OCI-LY3 (cell line): ENCODE data around the gene PARD3B.

Experiments
- H2AFZ ChIP-seq: fragments of 200-600, 300-600 bp; shearing (Covaris generic); 2 replicates; pipeline ENCODE4 v1.6.0; 2014; ENCODE audit warnings: antibody characterized with exemption, low read depth, low read length
- H3K27ac ChIP-seq: fragments of 200-600, 300-600 bp; sonication (generic); 2 replicates; pipeline ENCODE4 v1.5.1; 2014; ENCODE audit warnings: mild to moderate bottlenecking, low read length, moderate library complexity, mixed read lengths
- H3K27me3 ChIP-seq: fragments of 200-600, 300-600 bp; sonication (generic); 2 replicates; pipeline ENCODE4 v1.6.1; 2014; ENCODE audit warnings: low read depth, low read length, mixed read lengths
- H3K36me3 ChIP-seq: fragments of 200-600, 300-600 bp; sonication (generic); replicated peaks from 2 replicates; pipeline ENCODE3; 2014; ENCODE audit warnings: low read depth, low read length, mixed read lengths
- H3K4me1 ChIP-seq: fragments of 300-600, 200-600 bp; sonication (generic); 2 replicates; pipeline ENCODE4 v1.6.1; 2014; ENCODE audit warnings: low read length, mixed read lengths
- H3K4me2 ChIP-seq: fragments of 200-600, 300-600 bp; sonication (generic); 2 replicates; pipeline ENCODE4 v1.6.1; 2014; ENCODE audit warnings: low read length, mixed read lengths
- H3K4me3 ChIP-seq: fragments of 300-600, 200-600 bp; sonication (generic); 2 replicates; pipeline ENCODE4 v1.5.1; 2014; ENCODE audit warnings: antibody characterized with exemption, mild to moderate bottlenecking, low read length, moderate library complexity
- H3K79me2 ChIP-seq: fragments of 300-600, 200-600 bp; shearing (Covaris generic); 2 replicates; pipeline ENCODE4 v1.6.1; 2014; ENCODE audit warnings: mild to moderate bottlenecking, low read length, mixed read lengths
- H3K9ac ChIP-seq: fragments of 300-600, 200-600 bp; shearing (Covaris generic); 2 replicates; pipeline ENCODE4 v1.6.0; 2014; ENCODE audit warnings: mild to moderate bottlenecking, low read length, moderate library complexity
- H3K9me3 ChIP-seq: fragments of 200-600, 300-600 bp; shearing (Covaris generic); 2 replicates; pipeline ENCODE4 v1.6.1; 2014; ENCODE audit warnings: low read length, mixed read lengths; ENCODE audit not compliant: insufficient read depth
- H4K20me1 ChIP-seq: fragments of 200-600, 300-600 bp; sonication (generic); 2 replicates; pipeline ENCODE4 v1.6.1; 2016; ENCODE audit warnings: low read length, mixed read lengths; ENCODE audit not compliant: insufficient read depth
- EZH2phosphoT487 ChIP-seq: fragments of 200-600 bp; shearing (Covaris generic); IDR thresholded peaks from 2 replicates; pipeline ENCODE4 v1.6.1; 2018; ENCODE audit warnings: antibody characterized with exemption, mixed run types, low read depth
- TF ChIP-seq, protein P1 (sequence below): fragments of 200-600, 300-600 bp; sonication (generic); IDR thresholded peaks from 2 replicates; pipeline ENCODE4 v1.5.1; 2014; ENCODE audit warnings: antibody characterized with exemption, low read length, low read depth

Gene PARD3B

DNA sequence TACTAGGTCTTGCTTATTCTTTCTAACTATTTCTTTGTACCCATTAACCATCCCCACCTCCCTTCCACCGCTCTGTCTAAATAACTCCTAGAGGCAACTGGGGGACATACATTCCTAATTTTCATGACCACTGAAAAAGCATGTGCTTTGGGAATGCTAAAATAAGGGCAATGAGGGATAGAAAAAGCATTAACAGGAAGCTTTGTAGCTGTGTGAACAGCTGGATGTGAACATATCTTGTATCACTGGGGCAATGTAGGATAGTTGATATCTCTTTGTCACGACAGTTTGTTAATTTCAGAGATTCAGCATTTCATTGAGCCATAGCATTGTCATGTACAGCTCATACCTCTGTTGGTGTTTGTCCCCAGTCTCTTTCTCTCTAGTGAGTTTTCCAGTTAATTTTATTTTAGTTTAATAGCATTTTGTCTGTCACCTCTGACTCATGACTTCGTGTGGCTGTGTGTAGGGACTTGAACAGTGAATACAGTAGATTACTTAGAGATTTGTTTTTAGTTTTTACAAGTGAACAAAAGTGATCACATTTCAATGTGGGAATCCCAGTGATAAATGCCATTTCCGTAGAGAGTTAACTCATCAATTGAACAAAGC lies 906.7 kb downstream of the PARD3B start:
- Histone ChIP-seq H3K36me3 (no peaks in the 10 kb centered on the region), H3K4me2 (no peak overlapping the region), H2AFZ (no peak overlapping the region), H3K4me1 (no peaks in the 10 kb centered on the region), H3K9ac (no peak overlapping the region), H3K27me3 (no peaks in the 10 kb centered on the region; the same call in 1 of the 2 replicates), H3K4me3 (no peak overlapping the region), H4K20me1 (no peaks in the 10 kb centered on the region), H3K27ac (no peak overlapping the region), H3K9me3 (no peaks in the 10 kb centered on the region), H3K79me2 (no peaks in the 10 kb centered on the region)
- TF ChIP-seq, protein P1, sequence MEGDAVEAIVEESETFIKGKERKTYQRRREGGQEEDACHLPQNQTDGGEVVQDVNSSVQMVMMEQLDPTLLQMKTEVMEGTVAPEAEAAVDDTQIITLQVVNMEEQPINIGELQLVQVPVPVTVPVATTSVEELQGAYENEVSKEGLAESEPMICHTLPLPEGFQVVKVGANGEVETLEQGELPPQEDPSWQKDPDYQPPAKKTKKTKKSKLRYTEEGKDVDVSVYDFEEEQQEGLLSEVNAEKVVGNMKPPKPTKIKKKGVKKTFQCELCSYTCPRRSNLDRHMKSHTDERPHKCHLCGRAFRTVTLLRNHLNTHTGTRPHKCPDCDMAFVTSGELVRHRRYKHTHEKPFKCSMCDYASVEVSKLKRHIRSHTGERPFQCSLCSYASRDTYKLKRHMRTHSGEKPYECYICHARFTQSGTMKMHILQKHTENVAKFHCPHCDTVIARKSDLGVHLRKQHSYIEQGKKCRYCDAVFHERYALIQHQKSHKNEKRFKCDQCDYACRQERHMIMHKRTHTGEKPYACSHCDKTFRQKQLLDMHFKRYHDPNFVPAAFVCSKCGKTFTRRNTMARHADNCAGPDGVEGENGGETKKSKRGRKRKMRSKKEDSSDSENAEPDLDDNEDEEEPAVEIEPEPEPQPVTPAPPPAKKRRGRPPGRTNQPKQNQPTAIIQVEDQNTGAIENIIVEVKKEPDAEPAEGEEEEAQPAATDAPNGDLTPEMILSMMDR, result no peak
- no peak for TF ChIP-seq EZH2phosphoT487

GRCh38 chr2:205453202-205453601 lies 907.9 kb downstream of the PARD3B start:
- Histone ChIP-seq H3K9me3 (no peaks in the 10 kb centered on the region), H3K4me2 (no peak overlapping the region), H3K79me2 (no peaks in the 10 kb centered on the region), H3K4me3 (no peak overlapping the region), H3K27ac (no peak overlapping the region), H4K20me1 (no peaks in the 10 kb centered on the region), H3K27me3 (no peaks in the 10 kb centered on the region; the same call in 1 of the 2 replicates), H3K36me3 (no peaks in the 10 kb centered on the region), H3K9ac (no peak overlapping the region), H3K4me1 (no peaks in the 10 kb centered on the region), H2AFZ (no peak overlapping the region)
- no peak for TF ChIP-seq EZH2phosphoT487
- TF ChIP-seq, protein P1, result no peak

DNA sequence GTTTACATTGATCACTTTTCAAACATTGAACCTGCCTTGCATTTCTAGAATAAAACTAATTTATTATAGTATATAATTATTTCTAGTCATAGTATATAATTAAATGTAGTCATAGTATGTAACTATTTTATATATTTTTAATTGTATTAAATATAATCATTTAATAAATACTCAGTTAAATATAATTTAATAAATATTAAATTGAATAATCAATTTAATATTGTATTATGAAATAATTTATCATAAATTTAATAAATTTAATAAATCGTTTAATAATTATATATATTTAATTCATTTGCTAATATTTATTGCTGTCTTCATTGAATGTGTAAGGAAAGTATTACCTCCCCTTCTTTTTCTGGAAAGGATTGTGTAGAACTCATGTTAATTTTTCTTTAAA lies 911.4 kb downstream of the PARD3B start:
- Histone ChIP-seq H3K79me2 (no peaks in the 10 kb centered on the region), H3K4me2 (no peak overlapping the region), H3K9me3 (no peaks in the 10 kb centered on the region), H4K20me1 (no peaks in the 10 kb centered on the region), H3K4me3 (no peak overlapping the region), H2AFZ (no peak overlapping the region), H3K9ac (no peak overlapping the region), H3K27ac (no peak overlapping the region), H3K36me3 (no peaks in the 10 kb centered on the region), H3K4me1 (peaks cover 10% of the 10 kb centered on the region), H3K27me3 (peaks cover 10% of the 10 kb centered on the region)
- no peak for TF ChIP-seq EZH2phosphoT487
- TF ChIP-seq, protein P1, result no peak

DNA sequence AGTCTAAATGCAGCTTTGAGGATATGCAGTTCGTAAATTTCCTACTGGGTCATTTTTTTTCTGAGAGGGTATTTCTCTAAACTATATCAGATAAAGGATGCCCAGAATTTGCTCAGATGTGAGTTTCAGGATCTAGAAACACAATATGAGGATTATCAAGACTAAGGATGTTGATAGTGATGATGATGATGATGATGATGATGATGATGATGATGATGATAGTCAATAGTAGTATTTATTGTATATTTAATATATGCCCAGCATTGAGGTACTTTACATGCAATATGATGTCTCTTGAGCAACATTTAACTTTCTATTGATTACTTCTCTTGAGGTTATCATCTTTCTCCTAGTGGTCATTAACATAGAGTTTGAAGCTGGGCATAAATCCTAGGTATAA lies 914.9 kb downstream of the PARD3B start:
- Histone ChIP-seq H3K27me3 (peaks cover 10% of the 10 kb centered on the region; the same call in 1 of the 2 replicates), H3K9me3 (no peaks in the 10 kb centered on the region), H3K27ac (no peak overlapping the region), H3K4me1 (peaks cover 19% of the 10 kb centered on the region), H3K4me3 (no peak overlapping the region), H3K79me2 (no peaks in the 10 kb centered on the region), H3K4me2 (no peak overlapping the region), H3K36me3 (no peaks in the 10 kb centered on the region), H2AFZ (no peak overlapping the region), H3K9ac (no peak overlapping the region), H4K20me1 (no peaks in the 10 kb centered on the region)
- TF ChIP-seq, protein P1, result no peak
- no peak for TF ChIP-seq EZH2phosphoT487
